ENCODE data around the gene ACOT12. TPM values are rescaled to one million over a fixed set of nuclear protein-coding genes. Genes with fewer than 3 reads are reported as not detected.

ACOT12 gene
- not detected for total RNA-seq
- polyA plus RNA-seq = under 1 TPM in 1 of 2 donors, not detected in 1; 0.15 TPM
- long read RNA-seq, donor 1 = 0 reads
- long read RNA-seq, donor 2 = 0 reads
- long read RNA-seq, donor 3 = 0 reads

DNA sequence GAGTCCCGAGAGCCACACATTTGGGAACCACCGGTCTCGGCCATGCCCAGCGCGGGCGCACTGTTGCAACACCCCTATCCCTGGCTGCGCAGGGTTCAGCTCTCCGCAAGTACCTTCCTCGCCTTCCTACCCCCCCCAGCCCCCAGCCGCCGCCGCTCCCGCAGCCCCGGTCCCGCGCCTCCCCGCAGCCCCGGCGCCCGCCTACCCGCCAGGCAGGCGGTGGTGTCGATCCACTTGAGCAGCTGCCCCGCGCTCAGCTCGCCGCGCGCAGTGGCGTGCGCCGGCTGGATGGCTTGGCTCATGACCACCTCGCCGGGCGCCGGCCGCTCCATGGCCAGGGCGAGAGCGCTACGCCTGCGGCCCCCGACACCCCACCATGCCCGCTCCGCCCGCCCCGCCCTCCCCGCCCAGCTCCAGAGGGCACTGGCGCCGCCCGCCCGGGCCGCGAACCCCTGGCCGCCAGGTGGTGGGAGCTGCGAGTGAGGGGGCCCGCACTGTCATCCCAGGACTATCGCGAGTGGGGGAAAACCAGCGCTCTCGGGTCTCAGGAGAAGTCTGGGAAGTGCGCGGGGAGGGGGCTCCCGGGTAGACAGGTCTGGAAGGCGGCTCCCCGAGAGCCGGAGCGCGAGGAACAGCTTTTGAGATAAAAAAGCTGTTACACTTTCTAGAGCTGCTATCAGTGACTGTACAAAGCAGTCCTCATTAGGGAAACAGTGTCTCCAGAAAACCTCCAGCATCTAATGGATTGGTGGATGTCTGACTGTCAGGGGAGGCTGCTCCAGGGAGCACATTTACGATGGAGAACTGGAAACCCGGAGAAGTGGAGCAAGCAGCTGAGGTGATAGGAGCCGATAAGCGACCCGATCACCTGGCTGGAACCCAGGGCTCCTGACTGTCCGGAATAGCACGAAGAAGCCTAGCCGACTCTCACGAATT, at the start of gene ACOT12:
ACOT12 (minus strand) TSS at position 352 of the 936 bp plus-strand sequence; CDS start at position 332, 20 bp downstream.
- Histone ChIP-seq H3K27me3 (peaks cover 0 to 69% (median 44%) of the 10 kb centered on the region in 7 donors), H3K4me3 (peak within 1 kb of the TSS in 9 of 10 donors; percentile 21 to 56 (median 47)), H3K4me1 (peaks cover 0 to 24% (median 6%) of the 10 kb centered on the region in 9 donors), H3K9me3 (peaks cover 0 to 7% (median 0%) of the 10 kb centered on the region in 11 donors), H3K27ac (no peak within 1 kb of the TSS), H3K36me3 (no peaks in the 10 kb centered on the region)
- DNase-seq = peak in 1 of 2 donors; percentile 13
- 2 to 3% methylated on average over 66 to 77 of the region's 77 CpGs for WGBS, 2 donors
- intact Hi-C loops (cut with DNase I) = no loop called here
- TF ChIP-seq, protein P1, sequence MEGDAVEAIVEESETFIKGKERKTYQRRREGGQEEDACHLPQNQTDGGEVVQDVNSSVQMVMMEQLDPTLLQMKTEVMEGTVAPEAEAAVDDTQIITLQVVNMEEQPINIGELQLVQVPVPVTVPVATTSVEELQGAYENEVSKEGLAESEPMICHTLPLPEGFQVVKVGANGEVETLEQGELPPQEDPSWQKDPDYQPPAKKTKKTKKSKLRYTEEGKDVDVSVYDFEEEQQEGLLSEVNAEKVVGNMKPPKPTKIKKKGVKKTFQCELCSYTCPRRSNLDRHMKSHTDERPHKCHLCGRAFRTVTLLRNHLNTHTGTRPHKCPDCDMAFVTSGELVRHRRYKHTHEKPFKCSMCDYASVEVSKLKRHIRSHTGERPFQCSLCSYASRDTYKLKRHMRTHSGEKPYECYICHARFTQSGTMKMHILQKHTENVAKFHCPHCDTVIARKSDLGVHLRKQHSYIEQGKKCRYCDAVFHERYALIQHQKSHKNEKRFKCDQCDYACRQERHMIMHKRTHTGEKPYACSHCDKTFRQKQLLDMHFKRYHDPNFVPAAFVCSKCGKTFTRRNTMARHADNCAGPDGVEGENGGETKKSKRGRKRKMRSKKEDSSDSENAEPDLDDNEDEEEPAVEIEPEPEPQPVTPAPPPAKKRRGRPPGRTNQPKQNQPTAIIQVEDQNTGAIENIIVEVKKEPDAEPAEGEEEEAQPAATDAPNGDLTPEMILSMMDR (IDR thresholded peaks at IDR 0.05) = no peak
- peak in 4 of 8 donors; percentile 9 to 63 (median 47) for ATAC-seq

DNA sequence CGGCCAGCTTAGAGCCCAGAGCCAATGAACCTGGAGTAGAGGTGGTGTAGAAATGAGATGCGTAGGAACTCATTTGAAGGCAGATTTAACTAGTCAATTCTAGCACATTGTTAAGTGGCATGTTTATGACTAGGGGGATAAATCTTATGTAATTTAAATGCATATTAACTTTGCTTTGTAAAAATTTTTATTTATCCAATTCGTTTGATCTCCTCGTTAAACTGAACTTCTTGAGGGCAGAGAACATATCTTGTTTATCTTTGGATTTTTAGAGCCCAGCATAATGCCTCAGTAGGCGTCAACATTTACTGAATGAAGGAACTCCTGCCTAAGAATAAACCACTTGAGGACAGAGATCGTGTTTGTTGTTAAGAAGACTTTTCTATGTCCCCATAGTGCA, 41.1 kb upstream of the ACOT12 start:
- Histone ChIP-seq H3K27ac (no peak overlapping the region), H3K36me3 (peaks cover 0 to 35% (median 0%) of the 10 kb centered on the region in 9 donors), H3K27me3 (no peaks in the 10 kb centered on the region), H3K4me3 (no peak overlapping the region), H3K4me1 (peaks cover 0 to 6% (median 0%) of the 10 kb centered on the region in 9 donors), H3K9me3 (no peaks in the 10 kb centered on the region)
- no peak for DNase-seq
- intact Hi-C loops (cut with DNase I) = no loop called here
- no peak for ATAC-seq
- WGBS, 2 donors = 85 to 90% methylated on average over 6 of the region's 6 CpGs
- TF ChIP-seq, protein P1 (IDR thresholded peaks at IDR 0.05) = no peak

DNA sequence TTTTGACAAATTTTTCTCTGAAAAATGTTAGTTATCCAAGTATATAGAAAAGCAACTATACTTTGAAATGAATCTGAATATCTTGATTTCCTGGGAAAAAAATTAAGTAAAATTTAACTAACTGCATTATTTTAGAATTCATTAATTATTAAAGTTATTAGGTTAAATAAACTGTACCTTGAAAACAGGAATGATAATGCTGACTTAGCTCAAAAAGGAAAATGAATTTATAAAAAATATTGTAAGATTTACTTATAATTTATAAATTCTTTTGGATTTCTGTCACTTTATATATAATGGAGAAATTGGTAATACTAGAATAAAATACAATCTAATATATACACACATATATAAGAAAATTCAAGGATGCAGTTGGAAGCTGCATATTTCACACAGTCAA, 36.1 kb upstream of the ACOT12 start:
- Histone ChIP-seq H3K27ac (no peak overlapping the region), H3K4me1 (peaks cover 0 to 31% (median 16%) of the 10 kb centered on the region in 9 donors), H3K36me3 (peaks cover 0 to 23% (median 0%) of the 10 kb centered on the region in 9 donors), H3K9me3 (no peaks in the 10 kb centered on the region), H3K27me3 (no peaks in the 10 kb centered on the region), H3K4me3 (no peak overlapping the region)
- intact Hi-C loops (cut with DNase I) = loop anchor here (5.0 to 10.0 kb wide), 11 partner anchors 315 to 797 kb away; partner anchors contain the start of gene SSBP2 (in 3 of the 10)
- TF ChIP-seq, protein P1 (IDR thresholded peaks at IDR 0.05) = no peak
- DNase-seq = no peak
- ATAC-seq = no peak

DNA sequence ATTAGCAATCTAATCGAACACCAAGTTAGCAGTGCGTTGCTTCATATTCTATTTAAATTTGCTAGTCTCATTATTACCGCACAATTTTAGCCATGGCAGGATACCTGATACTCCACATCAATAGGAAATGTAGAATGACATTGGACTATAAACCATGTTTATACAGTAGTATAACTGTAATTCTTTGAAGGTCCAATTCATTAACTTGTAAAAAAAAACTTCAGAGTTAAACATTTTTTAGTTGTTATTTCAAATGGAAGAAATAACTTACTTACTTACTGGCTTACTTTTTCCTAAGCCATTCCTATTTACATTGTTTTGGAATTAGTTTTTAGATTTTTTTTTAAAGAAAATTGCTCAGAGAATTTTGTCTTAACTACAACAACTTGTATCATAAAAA, 35.4 kb upstream of the ACOT12 start:
- Histone ChIP-seq H3K36me3 (peaks cover 0 to 18% (median 0%) of the 10 kb centered on the region in 9 donors), H3K27me3 (no peaks in the 10 kb centered on the region), H3K9me3 (no peaks in the 10 kb centered on the region), H3K4me3 (no peak overlapping the region), H3K27ac (no peak overlapping the region), H3K4me1 (peaks cover 0 to 34% (median 20%) of the 10 kb centered on the region in 9 donors)
- DNase-seq = no peak
- intact Hi-C loops (cut with DNase I) = loop anchor here (5.0 to 10.0 kb wide), 11 partner anchors 315 to 798 kb away; partner anchors contain the start of gene SSBP2 (in 3 of the 10)
- no peak for ATAC-seq
- WGBS, 2 donors = 88 to 92% methylated on average over 3 of the region's 3 CpGs
- TF ChIP-seq, protein P1 (IDR thresholded peaks at IDR 0.05) = no peak

Data from heart right ventricle (tissue), 16 donors.